HG02870 (cell line): ENCODE data around the gene COL23A1.

Experiments
- ATAC-seq: cut with Tn5 transposase; IDR thresholded peaks from one replicate; pipeline ENCODE4 v1.9.1; 2021; ENCODE audit warnings: mild to moderate bottlenecking, moderate library complexity; ENCODE audit not compliant: unreplicated experiment

Gene COL23A1

DNA sequence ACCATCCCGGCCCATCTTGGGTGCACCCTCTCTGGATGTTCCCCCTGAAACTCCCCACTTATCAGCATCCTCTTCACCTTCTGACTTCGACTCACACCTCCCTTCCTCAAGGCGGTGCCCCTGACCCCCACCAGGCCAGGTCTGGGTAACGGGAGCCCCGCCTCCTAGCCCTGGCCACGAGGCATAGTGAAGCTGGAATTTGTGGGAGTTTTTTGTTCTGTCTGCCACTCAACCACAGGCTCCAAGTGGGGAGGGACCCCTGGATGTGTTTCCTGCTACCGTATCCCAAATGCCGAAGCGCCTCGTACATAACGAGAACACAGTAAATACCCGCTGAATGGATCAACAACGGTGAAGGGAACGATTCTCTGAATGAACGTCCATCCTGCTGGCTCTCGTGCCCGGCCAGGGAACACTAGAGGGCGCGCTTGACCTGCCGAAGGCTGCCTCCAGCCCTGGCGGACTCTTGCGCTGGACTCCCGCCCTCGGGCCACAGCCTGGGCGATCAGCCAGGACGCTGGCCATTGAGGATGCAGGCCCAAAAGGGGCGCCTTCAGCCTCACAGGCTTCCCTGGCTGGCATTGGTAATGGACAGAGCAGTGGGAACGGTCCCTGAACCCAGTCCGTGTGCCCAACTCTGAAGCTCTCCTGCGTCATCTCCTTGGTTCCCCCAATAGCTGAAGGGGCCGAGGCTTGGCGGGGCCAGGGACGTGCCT, 310.3 kb downstream of the COL23A1 start:
- ATAC-seq: no peak

DNA sequence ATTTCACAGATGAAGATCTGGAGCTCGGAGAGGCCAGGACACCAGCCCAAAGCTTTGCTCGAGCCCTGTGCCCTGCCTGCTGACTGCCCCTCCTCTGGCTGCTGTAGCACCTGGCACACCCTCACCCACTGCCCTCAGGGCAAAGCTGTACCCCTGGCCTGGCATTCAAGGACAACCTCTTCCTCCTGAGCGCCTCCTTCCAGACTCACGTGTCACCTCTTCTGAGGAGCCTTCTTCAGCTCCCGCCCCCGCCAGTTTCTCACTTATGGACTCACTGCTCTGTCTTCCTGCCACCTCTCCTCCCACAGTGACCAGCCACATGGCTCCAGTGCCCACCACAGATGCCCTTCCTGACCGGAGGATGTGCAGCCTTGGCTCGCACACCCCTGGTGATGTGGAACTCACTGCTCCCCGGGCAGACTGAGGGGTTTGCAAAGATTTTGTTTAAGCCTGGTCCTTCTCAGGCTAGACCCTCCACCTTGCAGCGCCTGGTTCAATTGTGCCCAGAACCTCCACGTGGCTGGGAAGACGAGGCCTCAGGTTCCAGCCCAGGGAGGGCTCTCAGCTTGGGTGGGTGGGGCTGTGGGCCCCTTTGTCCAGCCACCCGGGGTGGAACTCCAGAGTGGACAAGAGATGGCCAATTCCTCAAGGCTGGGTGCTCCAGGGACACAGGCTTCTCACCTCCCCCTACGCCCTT, 311.0 kb downstream of the COL23A1 start:
- ATAC-seq: no peak

DNA sequence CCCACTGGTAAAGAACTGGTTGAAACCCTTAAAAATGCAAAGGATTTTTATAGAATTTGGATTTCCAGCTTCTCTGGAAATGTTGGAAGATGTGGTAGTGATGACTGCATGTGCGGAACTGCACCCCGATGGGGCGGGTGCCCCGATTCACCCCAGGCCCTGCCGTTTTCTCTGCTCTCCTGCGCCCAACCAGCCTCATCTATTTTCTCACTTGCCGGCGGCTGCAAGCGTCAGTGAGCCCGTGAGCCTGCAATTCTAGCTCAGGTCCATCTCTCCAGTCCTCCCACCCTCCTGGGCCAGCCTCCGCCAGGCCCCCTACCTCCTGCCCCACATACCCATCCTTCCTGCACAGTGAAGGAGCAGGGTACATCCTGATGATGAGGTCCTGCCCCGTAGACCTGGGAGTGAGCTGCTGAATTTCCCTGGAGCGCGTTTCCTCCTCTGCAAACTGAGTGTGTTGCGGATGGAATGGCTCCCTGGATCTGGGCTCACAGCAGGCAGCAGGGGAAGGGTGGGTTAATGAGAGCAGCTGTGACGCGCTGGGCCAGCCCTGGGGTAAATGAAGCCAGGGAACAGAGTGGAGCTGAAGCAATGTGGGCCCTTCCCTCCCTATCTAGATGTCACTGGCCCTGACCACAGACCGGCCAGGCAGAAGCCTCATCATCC, 311.7 kb downstream of the COL23A1 start:
- ATAC-seq: no peak

DNA sequence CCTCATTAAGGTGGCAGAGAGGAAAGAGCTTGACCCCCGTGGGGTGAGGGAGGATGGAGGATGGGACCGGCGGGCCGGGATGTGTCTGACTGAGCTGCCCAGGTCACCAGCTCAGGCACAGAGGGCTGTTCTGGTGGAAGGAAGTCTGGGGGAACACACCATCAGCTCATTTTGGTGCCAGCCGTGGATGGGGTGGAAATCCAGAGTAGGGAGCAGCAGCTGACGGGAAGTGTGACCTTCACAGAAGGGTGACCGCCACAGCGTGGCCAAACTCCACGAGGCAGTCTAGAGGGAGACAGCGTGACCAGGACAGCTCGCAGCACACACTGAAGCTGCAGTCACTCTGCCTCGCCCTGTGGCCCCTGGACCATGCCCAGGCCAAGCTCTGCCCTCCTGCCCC, 312.3 kb downstream of the COL23A1 start:
- ATAC-seq: no peak

DNA sequence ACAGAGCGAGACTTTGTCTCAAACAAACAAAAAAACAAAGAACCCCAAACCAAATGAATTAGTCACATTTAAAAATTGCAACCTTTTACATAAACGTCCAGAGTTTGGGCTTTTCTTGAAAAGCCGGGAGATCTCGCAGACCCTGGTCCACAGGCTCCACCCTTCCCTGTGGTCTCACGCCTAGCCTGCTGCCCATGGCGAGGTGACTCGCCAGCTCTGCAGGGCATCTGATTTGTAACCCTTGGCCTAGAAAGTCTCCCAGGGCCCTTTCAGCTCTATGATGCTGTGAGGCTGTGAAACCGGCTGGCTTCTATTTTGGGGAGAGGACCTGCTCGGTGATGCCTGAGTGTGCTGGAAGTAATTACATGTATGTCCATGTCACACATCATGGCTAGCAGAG, 312.8 kb downstream of the COL23A1 start:
- no peak for ATAC-seq

DNA sequence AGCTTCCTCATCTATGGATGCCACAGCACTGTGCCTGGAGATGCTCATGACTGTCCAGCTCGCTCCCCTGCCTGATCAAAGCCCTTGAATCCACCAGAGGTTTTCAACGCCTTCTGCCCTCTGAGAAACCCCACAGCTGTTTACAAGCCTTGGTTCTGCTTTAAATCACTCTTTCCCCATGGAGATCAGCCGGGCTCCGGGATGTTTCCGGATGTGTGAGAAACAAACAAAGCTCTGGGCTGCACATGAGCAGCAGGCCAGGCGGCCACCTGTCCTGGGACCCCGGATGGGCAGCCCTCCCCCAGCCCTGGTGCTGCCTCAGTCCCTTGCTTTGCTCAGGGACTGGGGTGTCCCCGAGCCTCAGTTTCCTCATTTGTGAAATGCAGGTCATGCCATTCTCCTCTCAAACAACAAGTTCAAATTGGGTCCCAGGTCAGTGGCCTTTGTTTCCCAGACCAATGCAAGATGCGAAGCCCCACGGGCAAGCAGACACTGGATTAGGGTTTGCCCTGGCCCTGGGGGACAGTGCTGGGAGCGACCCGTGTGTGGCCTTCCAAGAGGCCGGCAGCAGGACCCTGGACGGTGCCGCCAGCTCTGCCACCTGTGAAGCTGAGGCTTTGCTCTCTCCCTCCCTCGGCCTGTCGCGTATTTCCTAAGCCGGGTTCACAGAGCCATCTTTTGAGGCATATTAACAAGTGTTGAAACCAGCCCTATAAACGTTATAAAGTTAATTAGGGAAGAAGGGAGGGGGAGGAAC, 315.2 kb downstream of the COL23A1 start:
- no peak for ATAC-seq

DNA sequence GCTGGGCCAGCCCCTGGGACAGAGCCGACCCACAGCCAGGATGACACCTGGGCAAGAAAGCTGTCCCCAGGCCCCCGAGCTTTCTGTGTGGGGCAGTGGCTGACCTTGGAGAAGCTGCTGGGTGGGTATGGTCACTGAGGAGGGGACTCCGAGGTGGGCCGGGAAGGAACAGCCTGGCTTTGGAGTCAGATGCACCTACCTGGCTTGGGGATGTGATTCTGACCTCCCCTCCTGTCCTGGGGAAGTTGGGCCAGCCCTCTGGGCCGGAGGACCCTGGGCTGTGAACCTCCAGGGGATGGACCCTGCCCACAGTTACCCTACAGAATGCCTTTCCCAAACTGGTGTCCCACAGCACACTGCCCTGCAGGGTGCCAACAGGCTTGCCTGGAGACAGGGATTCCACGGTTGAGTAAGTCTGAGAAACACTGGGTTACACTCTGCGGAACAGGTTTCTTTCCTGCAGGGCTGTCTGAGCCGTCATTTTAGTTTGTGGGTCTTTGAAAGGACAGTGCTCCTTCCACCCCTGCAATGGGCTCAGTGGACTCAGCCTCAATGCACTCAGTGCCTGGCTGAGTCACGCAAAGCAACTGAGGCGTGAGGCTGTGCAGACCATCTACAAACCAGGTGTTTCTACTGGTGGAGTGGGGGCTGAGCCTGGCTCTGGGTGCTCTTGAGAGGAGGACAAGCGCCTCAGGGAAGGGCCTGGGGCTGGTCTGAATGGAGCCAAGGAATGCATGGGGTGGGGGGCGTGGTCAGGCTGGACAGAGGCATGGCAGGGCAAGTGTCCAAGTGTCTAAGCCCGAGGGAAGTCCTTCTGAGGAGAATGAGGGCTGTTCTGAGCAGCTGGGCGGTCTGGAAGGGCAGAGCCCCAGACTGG, 316.3 kb downstream of the COL23A1 start:
- ATAC-seq: no peak

DNA sequence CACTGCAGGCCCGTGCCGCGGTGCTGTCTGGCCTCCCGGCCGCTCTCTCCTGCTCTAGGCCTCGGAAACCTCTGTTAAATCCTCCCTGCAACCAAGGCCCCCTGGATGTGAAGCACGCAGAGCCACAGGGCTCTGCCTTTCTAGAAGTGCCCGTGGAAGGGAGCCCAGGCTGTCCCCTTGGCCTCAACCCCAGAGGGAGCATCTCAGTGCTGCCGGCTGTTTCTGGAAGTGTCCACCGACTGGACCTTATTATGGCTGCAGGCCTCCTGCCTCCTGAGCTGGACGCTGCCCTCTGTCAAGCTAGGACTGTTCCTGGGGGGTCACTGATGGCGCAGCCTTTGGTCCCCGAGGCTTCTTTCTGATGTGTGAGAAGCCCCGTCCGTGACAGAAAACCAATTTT, 317.2 kb downstream of the COL23A1 start:
- no peak for ATAC-seq

DNA sequence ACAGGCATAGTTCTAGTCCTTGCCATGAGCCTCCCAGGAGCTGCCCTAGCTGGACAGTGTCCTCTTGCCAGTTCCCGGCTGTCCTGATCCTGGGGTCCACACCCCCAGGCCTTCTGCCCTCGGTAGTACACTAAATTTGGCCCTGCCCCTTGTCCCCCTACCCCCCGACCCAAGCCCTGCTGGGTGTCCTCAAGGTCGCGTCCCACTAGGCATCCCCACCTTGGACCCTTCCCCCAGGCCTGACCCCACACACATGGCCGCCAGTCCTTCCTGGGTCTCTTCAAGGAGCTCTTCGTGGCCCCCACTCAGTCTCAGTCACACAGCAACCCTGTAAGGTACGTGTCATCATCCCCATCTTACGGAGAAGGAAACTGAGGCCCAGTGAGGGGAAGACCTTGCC, 317.6 kb downstream of the COL23A1 start:
- no peak for ATAC-seq

DNA sequence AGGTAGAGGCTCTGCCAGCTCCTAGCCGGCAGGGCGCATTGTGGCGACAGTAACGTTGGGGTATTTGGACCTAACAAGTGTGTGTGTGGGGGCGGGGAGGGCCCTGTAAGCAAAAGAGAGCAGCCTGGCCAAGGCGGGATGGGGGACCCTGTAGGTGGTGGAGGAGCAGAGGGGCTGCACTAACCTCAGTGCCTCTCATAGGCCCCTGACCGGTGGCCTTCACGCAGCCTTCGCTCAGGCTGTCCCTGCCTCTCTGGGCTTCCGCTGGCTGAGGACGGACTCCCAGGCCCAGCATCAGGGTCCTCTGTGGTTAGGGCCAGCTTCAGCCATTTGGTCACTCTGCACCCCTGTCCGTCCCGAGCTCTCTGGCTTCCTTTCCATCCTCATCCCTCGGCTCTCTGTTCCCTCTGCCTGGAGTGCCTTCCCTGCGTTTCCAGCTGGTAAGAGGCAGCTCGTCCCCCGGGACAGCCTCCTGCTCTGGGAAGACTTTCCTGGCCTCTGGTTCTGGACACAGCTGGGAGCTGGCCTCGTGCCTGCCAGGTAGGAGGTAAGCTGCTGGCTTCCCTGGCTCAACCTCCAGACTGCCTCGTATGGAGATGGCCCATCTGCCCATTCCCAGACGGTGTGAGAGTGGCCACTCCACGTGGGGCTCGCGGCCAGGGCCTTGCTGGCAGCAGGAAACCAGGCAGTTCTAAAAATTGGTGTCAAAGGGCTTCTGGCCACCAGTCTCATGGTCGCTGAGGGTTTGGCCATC, 318.3 kb downstream of the COL23A1 start:
- no peak for ATAC-seq

DNA sequence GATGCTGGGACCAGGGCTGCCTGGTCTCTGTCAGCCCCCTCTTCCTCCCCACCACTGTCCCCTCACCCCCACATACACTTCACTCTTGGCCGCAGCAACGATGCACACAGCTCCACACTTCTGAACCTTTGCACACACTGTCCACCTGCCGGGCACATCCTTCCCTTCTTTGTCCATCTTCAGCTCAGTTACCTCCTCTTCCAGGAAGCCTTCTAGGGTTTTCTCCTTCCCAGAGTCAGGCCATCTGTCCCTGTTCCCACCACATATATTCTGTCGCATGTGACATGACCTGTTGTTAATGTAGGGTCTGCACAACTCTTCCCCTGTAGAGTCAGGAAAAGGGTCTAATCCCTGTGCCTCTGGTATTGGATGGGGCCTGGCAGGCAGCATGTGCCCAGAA, 319.0 kb downstream of the COL23A1 start:
- ATAC-seq: no peak

DNA sequence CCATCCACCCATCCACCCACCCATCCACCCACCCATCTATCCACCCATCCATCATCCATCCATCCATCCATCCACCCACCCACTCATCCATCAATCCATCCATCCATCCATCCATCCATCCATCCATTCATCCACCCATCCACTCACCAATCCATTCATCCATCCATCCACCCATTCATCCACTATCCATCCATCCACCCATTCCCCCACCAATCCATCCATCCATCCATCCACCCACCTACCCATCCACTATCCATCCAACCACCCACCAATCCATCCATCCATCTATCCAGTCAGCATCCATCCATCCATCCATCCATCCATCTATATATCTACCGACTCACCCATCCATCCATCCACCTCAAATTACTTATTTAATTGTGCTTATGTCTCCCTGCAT, 320.7 kb downstream of the COL23A1 start:
- ATAC-seq: no peak

DNA sequence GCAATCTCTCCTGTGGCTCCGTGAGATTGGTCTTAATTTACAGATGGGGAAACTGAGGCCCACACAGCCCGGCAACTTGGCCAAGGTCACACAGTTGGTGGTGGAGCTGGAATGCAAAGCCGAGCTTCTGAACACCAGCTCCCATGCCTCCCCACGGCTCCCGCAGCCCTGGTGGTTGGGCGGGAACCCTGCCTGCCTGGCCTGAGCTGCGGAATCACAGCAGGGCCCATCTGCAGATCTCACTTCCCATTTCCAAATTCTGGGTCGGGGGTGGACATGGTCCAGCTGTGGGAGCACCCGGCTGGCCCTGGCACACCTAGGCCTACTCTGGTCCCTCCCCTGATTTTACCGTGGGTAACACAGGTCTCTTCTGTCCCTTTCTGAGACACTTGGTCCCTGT, 322.3 kb downstream of the COL23A1 start:
- ATAC-seq: no peak

DNA sequence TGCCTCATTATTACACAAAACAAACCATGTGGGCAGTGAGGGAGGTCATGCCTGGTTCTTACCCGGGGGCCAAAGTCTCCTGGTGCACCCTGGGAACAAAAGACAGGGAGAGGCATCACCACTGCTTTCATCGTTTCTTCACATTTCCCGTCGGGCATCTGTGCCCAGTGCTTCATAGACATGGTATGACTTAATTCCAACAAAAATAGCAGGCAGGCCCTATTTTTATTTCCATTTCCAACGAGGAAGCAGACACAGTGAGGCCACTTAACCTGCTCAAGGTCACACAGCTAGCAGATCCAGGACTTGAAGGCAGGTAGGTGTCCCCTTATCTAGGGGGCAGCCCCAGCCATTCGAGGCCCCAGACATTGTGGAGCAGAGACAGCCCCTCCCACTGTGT, 322.9 kb downstream of the COL23A1 start:
- no peak for ATAC-seq

DNA sequence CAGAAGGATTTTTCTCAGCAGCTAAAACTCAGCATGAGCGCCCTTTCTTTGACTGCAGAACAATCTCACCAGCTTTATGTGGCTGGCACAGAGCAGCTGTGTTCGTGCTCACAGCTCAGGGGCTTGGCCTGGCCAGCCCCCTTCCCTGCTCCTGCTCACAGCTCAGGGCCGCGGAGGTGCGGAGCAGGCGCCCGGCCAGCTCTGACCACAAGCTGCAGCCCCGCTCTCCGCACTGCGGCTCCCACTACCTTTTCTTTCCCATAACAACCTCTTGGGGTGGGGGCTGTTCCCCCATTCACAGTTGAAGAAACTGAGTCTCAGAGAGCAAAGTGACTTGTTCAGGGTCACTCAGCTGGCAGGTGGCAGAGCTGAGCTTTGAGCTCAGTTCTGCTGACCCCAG, 323.6 kb downstream of the COL23A1 start:
- no peak for ATAC-seq

DNA sequence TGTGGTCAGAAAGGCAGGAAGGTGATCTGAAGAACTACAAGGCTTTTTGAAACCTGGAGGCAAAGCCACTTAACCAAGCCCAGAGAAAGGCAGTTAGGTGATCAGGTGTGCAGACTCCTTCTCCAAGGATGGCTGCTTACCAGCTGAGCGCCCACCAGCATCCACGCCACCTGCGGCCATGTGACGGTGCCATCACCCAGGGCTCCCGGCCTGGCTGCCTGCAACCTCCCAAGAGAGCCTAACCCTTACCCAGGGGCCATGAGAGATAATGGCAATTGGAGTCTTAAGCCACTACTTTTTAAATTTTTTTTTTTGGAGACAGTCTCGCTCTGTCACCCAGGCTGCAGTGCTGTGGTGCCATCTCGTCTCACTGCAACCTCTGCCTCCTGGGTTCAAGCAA, 324.4 kb downstream of the COL23A1 start:
- no peak for ATAC-seq

DNA sequence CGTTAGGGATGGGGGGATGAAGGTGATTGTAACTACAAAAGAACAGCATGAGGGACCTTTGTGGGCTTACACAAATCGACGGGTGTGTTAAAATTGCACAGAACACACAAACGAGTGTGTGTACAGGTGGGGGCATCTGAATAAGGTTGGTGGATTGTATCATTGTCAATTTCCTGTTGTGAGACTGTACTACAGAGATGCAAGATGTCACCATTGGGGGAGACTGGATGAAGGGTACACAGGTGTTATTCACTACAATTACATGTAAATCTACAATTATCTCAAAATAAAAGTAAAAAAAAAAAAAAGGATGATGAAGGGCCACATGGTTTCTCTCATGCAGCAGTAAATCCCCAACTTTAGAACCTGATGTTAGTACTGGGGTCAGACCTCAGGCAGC, 326.1 kb downstream of the COL23A1 start:
- no peak for ATAC-seq

DNA sequence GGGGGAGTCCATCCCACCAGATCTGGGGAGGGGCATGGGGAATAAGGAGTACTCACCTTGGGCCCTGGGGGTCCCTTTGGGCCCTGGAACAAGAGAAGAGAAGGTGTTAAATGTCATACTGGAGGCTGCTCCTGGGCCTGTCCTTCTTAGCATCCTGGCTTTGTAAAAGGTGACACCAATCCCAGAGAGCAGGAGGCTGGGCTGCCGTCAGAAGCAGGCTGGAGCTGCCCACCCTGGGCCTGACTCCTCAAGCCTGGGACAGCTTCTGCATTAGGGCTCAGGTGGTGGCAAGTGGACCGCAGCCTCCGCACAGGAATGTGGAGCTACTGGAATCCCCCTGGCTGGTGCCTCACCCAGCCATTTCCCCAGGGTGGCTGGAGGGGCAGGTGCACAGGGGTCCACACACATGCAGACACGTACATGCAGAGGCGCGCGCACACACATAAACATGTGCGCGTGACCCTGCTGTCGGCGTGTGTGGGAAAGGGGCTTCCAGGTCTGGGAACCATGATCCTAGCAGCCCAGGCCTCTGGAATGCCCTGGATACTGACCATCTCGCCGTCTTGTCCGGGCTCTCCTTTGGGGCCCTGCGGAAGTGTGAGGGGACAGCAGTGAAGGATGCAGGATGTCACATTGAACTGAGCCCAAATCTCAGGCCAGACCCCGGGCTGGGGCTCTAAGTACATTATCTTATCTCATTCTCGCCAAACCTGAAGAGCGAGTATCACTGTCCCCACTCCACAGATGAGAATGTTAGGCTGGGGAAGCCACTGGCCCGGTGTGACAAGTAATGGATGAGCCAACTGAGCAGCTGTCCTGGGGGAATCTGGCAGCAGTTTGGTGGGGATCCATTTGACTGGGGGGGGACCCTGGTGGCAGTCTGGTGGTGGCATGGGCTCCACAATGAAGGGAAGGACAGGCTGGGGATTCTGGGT, 328.3 kb downstream of the COL23A1 start:
- no peak for ATAC-seq
